Uterus (tissue), 4 donors: Measurements from ENCODE around the gene NOTCH1. TPM values are rescaled to one million over a fixed set of nuclear protein-coding genes. Genes with fewer than 3 reads are reported as not detected.

Source experiments
- DNase-seq, 2 donors: peaks; one replicate each; pipeline ENCODE4 v3.0.0-alpha.2; 2019 to 2020
- H3K27ac ChIP-seq, 2 donors: fragments of 200-600 bp; sonication (generic); 1 replicate in 1 of 2; 2 replicates in 1 of 2; pipeline ENCODE4 v1.5.1; 2016 to 2018
- H3K27me3 ChIP-seq, 2 donors: fragments of 200-600 bp; sonication (generic); one replicate each; pipeline ENCODE4 v1.5.1; 2018 to 2019; ENCODE audit warnings: control low read depth in 1 of 2
- H3K36me3 ChIP-seq, 2 donors: fragments of 200-600 bp; sonication (generic); one replicate each; pipeline ENCODE4 v1.5.1; 2019; ENCODE audit warnings: control low read depth in 1 of 2
- H3K4me1 ChIP-seq, 2 donors: fragments of 200-600 bp; sonication (generic); one replicate each; pipeline ENCODE4 v1.5.1; 2018 to 2019; ENCODE audit warnings: control low read depth in 1 of 2
- H3K4me3 ChIP-seq, 2 donors: fragments of 200-600 bp; sonication (generic); 1 replicate in 1 of 2; 2 replicates in 1 of 2; pipeline ENCODE4 v1.5.1; 2018 to 2019; ENCODE audit warnings: mild to moderate bottlenecking in 1 of 2
- H3K9me3 ChIP-seq, 2 donors: fragments of 200-600 bp; sonication (generic); one replicate each; pipeline ENCODE4 v1.5.1; 2019; ENCODE audit warnings: control low read depth in 1 of 2
- POLR2A ChIP-seq, 2 donors: fragments of 450-650 bp; IDR thresholded peaks; one replicate each; pipeline ENCODE4 v1.6.1; 2016; ENCODE audit warnings: antibody characterized with exemption in 2 of 2, mild to moderate bottlenecking in 1 of 2, moderate library complexity in 1 of 2
- intact Hi-C: fragments of 100-400 bp; cut with DNase I; formaldehyde crosslinking; loops from one replicate; pipeline ENCODE4 v1.15.1; 2023; ENCODE audit warnings: low total_unique reads
- total RNA-seq, 4 donors: library from RNA; depleted of rRNA in 3 of 4; stranded (reverse); fragments of >200 nt in 3 of 4; gene quantifications; one replicate each; pipeline versions ENCODE4 v1.1.0 to v1.2.4, GENCODE V29; 2014 to 2023
- TF ChIP-seq, protein P1 (sequence below), 4 experiments: fragments of 200-600 bp in 2 of 4; fragments of 450-650 bp in 2 of 4; sonication (generic) in 2 of 4; IDR thresholded peaks; one replicate each; pipeline ENCODE4 v1.5.1; 2016 to 2019; ENCODE audit warnings: antibody characterized with exemption in 4 of 4, mild to moderate bottlenecking in 2 of 4, moderate library complexity in 1 of 4
- donor health status: DM: yes; HTN: yes; CAD: no.

Gene NOTCH1
- total RNA-seq, 4 donors from 2014 or later, result 19.7 to 109 (median 35.6) TPM

DNA sequence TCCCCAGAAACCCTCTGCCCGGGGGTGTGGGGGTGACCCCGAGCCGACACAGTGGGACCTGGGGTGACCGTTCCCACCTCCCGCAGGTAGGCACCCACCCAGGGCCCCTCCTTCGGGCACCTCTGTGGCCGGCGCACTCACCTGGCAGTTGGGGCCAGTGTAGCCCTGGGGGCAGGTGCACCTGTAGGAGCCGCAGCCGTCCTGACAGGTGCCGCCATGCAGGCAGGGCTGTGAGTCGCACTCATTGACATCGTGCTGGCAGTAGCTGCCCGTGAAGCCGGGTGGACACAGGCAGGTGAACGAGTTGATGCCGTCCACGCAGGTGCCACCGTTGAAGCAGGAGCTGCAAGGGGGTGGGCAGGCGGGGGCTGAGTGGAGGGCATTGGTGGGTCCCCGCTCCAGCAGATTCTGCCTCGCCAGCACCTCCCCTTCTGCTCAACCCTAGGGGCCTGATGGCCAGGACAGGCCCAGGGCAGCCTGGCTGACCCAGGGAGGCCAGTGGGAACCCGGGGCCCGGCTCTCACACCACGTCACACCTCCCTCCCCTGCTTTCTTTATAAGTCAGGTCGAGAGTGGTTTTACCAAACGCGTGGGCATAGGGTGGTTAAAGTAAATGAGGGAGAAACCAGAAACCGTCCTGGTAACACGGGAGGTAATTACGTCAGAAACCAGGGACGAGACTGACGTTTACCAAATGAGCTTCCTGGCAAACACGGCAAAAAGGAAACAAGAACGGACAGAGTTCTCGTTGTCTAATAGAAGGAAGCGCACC is 36.9 kb downstream of the NOTCH1 start:
- no peak overlapping the region for H3K4me3 ChIP-seq
- TF ChIP-seq POLR2A (IDR thresholded peaks at IDR 0.05), result no peak
- TF ChIP-seq, protein P1, sequence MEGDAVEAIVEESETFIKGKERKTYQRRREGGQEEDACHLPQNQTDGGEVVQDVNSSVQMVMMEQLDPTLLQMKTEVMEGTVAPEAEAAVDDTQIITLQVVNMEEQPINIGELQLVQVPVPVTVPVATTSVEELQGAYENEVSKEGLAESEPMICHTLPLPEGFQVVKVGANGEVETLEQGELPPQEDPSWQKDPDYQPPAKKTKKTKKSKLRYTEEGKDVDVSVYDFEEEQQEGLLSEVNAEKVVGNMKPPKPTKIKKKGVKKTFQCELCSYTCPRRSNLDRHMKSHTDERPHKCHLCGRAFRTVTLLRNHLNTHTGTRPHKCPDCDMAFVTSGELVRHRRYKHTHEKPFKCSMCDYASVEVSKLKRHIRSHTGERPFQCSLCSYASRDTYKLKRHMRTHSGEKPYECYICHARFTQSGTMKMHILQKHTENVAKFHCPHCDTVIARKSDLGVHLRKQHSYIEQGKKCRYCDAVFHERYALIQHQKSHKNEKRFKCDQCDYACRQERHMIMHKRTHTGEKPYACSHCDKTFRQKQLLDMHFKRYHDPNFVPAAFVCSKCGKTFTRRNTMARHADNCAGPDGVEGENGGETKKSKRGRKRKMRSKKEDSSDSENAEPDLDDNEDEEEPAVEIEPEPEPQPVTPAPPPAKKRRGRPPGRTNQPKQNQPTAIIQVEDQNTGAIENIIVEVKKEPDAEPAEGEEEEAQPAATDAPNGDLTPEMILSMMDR (IDR thresholded peaks at IDR 0.05), result no peak
- DNase-seq, result no peak
- no peaks in the 10 kb centered on the region for H3K27me3 ChIP-seq
- intact Hi-C loops, result loop anchor here (5.0 kb wide), 1 partner anchor 113 kb away; no protein-coding TSS in a partner anchor
- no peaks in the 10 kb centered on the region for H3K4me1 ChIP-seq
- H3K36me3 ChIP-seq, result no peaks in the 10 kb centered on the region
- H3K9me3 ChIP-seq, result no peaks in the 10 kb centered on the region
- no peak overlapping the region for H3K27ac ChIP-seq

DNA sequence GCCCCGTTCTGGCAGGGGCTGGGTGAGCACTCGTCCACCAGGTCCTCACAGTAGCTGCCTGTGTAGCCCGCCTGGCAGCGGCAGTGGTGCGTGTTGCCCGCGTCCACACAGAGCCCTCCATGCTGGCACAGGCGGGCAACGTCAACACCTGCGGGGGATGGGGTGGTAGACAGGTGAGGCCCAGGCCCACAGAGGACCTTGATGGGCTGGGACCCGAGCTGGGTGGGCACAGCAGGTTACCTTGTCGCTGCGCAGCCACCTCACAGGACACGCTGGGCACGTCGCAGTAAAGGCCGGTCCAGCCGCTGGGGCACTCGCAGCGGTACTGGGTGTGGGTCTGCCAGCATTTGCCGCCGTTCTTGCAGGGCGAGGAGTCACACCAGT is 37.9 kb downstream of the NOTCH1 start:
- Histone ChIP-seq H3K27ac (no peak overlapping the region), H3K27me3 (no peaks in the 10 kb centered on the region), H3K9me3 (no peaks in the 10 kb centered on the region), H3K36me3 (no peaks in the 10 kb centered on the region), H3K4me3 (no peak overlapping the region), H3K4me1 (no peaks in the 10 kb centered on the region)
- no peak for TF ChIP-seq POLR2A (IDR thresholded peaks at IDR 0.05)
- TF ChIP-seq, protein P1 (IDR thresholded peaks at IDR 0.05), result no peak
- intact Hi-C loops, result loop anchor here (5.0 kb wide), 1 partner anchor 114 kb away; no protein-coding TSS in a partner anchor
- no peak for DNase-seq

DNA sequence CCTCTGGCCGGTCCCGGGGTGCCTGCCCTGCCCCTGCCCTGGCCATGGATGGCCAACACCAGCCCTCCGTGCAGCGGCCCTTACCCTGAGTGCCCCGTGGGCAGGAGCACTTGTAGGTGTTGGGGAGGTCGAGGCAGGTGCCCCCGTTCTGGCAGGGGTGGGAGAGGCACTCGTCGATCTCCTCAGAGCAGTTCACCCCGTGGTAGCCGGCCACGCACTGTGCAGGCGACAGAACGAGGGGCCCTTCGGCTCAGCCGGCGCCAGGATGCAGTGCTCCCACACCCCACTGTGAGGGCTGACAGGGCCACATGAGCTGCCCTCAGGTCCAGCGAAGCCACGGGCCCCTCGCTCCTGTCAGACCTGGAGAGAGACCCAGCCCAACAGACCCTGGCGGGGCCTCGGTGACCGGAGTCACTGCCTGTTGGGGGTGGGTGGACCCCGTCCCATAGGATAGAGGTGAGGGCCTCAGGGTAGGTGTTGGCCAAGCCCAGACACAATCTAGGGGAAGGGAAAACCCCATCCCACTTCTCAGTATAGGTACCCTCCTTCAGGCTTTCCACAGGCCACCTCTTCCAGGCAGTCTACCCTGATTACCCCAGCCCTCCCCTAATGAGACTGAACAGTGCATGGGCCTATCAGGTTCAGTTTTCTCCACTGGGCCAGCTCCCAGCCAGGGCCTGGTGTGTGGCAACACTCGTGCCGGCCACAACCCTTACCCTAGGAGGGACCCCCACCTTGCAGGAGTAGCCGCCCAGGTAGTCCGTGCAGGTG is 38.4 kb downstream of the NOTCH1 start:
- Histone ChIP-seq H3K4me1 (no peaks in the 10 kb centered on the region), H3K27ac (no peak overlapping the region), H3K9me3 (no peaks in the 10 kb centered on the region), H3K36me3 (no peaks in the 10 kb centered on the region), H3K4me3 (no peak overlapping the region), H3K27me3 (no peaks in the 10 kb centered on the region)
- intact Hi-C loops, result loop anchor here (5.0 kb wide), 1 partner anchor 115 kb away; no protein-coding TSS in a partner anchor
- TF ChIP-seq POLR2A (IDR thresholded peaks at IDR 0.05), result no peak
- TF ChIP-seq, protein P1 (IDR thresholded peaks at IDR 0.05), result no peak
- no peak for DNase-seq

DNA sequence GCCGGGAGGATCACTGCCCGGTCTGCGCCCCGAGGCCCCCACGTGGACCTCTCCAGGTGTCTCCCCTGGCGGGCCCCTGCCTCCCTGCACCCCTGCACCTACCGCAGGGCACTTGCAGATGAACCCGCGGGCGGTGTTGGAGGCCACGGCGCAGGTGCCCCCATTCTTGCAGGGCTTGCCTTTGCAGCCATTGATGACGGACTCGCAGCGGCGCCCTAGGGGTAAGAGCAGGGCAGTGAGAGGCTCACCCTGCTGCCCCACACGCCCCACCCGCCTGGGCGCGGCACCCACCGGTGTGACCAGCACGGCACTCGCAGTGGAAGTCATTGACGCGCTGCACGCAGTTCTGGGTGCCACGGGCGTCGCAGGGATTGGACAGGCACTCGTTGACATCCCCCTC is 39.4 kb downstream of the NOTCH1 start:
- TF ChIP-seq, protein P1 (IDR thresholded peaks at IDR 0.05), result no peak
- TF ChIP-seq POLR2A (IDR thresholded peaks at IDR 0.05), result no peak
- Histone ChIP-seq H3K27me3 (no peaks in the 10 kb centered on the region), H3K4me3 (no peak overlapping the region), H3K4me1 (no peaks in the 10 kb centered on the region), H3K36me3 (no peaks in the 10 kb centered on the region), H3K9me3 (no peaks in the 10 kb centered on the region), H3K27ac (no peak overlapping the region)
- intact Hi-C loops, result loop anchor here (5.0 kb wide), 1 partner anchor 116 kb away; no protein-coding TSS in a partner anchor
- no peak for DNase-seq
